ENCODE results near the gene GDPD1. TPM values are rescaled to one million over a fixed set of nuclear protein-coding genes. Genes with fewer than 3 reads are reported as not detected.

GDPD1 gene
- polyA plus RNA-seq, 1 donor from 2014 or later, result 40.1 TPM

DNA sequence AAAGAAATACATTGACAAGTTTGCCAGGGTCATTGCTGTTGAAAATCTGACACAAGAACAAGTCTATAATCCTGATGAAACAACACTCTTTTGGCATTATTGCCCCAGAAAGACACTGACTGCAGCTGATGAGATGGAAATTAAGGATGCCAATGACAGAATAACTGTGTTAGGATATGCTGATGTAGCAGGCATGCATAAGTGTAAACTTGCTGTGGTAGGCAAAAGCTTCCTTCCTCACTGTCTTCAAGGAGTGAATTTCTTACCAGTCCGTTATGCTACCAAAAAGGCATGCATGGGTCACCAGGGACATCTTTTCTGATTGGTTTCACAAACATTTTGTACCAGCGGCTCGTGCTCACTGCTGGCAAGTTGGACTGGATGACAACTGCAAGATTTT is 10.5 kb downstream of the GDPD1 start:
- Histone ChIP-seq H4K20me1 (ENCODE audit: insufficient read depth) (no peaks in the 10 kb centered on the region), H3K9me2 (ENCODE audit: insufficient read depth, low read length) (no peaks in the 10 kb centered on the region), H3K27me3 (ENCODE audit: insufficient read depth, low read depth, low read length) (no peaks in the 10 kb centered on the region), H3K4me3 (ENCODE audit: low read length) (no peak overlapping the region), H3K9me3 (ENCODE audit: low read length) (no peaks in the 10 kb centered on the region), H3K36me3 (ENCODE audit: insufficient read depth, low read length) (no peaks in the 10 kb centered on the region), H3K27ac (ENCODE audit: low read length) (no peak overlapping the region), H3K4me2 (ENCODE audit: low read length) (no peak overlapping the region), H3K9ac (ENCODE audit: low read length) (no peak overlapping the region), H2AFZ (ENCODE audit: low read depth, low read length) (no peak overlapping the region), H3K79me2 (replicated peaks; ENCODE audit: insufficient read depth, low read length) (peaks cover 11% of the 10 kb centered on the region), H3F3A (ENCODE audit: insufficient read depth, low read length, poor library complexity, severe bottlenecking) (no peaks in the 10 kb centered on the region)
- no peak for TF ChIP-seq EP300 (conservative IDR thresholded peaks at IDR 0.05; ENCODE audit: poor library complexity, severe bottlenecking)
- TF ChIP-seq, protein P1, sequence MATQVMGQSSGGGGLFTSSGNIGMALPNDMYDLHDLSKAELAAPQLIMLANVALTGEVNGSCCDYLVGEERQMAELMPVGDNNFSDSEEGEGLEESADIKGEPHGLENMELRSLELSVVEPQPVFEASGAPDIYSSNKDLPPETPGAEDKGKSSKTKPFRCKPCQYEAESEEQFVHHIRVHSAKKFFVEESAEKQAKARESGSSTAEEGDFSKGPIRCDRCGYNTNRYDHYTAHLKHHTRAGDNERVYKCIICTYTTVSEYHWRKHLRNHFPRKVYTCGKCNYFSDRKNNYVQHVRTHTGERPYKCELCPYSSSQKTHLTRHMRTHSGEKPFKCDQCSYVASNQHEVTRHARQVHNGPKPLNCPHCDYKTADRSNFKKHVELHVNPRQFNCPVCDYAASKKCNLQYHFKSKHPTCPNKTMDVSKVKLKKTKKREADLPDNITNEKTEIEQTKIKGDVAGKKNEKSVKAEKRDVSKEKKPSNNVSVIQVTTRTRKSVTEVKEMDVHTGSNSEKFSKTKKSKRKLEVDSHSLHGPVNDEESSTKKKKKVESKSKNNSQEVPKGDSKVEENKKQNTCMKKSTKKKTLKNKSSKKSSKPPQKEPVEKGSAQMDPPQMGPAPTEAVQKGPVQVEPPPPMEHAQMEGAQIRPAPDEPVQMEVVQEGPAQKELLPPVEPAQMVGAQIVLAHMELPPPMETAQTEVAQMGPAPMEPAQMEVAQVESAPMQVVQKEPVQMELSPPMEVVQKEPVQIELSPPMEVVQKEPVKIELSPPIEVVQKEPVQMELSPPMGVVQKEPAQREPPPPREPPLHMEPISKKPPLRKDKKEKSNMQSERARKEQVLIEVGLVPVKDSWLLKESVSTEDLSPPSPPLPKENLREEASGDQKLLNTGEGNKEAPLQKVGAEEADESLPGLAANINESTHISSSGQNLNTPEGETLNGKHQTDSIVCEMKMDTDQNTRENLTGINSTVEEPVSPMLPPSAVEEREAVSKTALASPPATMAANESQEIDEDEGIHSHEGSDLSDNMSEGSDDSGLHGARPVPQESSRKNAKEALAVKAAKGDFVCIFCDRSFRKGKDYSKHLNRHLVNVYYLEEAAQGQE (IDR thresholded peaks at IDR 0.05; ENCODE audit: borderline replicate concordance), result no peak
- TF ChIP-seq POLR2AphosphoS5 (IDR thresholded peaks at IDR 0.05), result no peak

DNA sequence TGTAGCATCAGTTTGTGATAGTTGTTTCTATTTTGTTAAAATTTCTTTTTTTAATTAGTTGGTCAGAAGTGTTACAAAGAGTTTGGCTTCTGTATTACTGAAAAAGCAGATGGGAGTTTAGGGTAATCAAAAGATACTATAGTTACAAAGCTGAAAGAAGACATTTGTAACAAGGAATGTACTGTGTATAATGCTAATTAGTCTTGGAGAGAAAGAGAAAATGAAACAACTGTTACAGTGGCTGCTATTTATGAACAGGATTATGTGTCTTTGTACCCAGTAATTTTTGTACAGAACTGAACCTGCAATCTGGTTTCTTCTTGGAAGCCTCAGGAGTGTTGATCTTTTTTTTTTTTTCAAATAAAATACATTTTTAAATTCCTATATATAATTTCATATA is 14.3 kb downstream of the GDPD1 start:
- Histone ChIP-seq H3F3A (ENCODE audit: insufficient read depth, low read length, poor library complexity, severe bottlenecking) (no peaks in the 10 kb centered on the region), H3K27ac (ENCODE audit: low read length) (no peak overlapping the region), H3K4me3 (ENCODE audit: low read length) (no peak overlapping the region), H3K9me2 (ENCODE audit: insufficient read depth, low read length) (no peaks in the 10 kb centered on the region), H3K79me2 (replicated peaks; ENCODE audit: insufficient read depth, low read length) (no peaks in the 10 kb centered on the region), H3K9ac (ENCODE audit: low read length) (no peak overlapping the region), H2AFZ (ENCODE audit: low read depth, low read length) (no peak overlapping the region), H3K9me3 (ENCODE audit: low read length) (no peaks in the 10 kb centered on the region), H3K4me2 (ENCODE audit: low read length) (no peak overlapping the region), H3K27me3 (ENCODE audit: insufficient read depth, low read depth, low read length) (no peaks in the 10 kb centered on the region), H3K36me3 (ENCODE audit: insufficient read depth, low read length) (no peaks in the 10 kb centered on the region), H4K20me1 (ENCODE audit: insufficient read depth) (no peaks in the 10 kb centered on the region)
- TF ChIP-seq POLR2AphosphoS5 (IDR thresholded peaks at IDR 0.05) (no peak), MXI1 (conservative IDR thresholded peaks at IDR 0.05; ENCODE audit: poor library complexity, severe bottlenecking) (no peak), RAD21 (conservative IDR thresholded peaks at IDR 0.05) (no peak), EZH2 (IDR thresholded peaks at IDR 0.05; ENCODE audit: borderline replicate concordance, insufficient read depth, low read length, poor library complexity, severe bottlenecking) (no peak), TAF1 (IDR thresholded peaks at IDR 0.05; ENCODE audit: low read depth) (no peak), EP300 (conservative IDR thresholded peaks at IDR 0.05; ENCODE audit: poor library complexity, severe bottlenecking) (no peak)
- TF ChIP-seq, protein P2, sequence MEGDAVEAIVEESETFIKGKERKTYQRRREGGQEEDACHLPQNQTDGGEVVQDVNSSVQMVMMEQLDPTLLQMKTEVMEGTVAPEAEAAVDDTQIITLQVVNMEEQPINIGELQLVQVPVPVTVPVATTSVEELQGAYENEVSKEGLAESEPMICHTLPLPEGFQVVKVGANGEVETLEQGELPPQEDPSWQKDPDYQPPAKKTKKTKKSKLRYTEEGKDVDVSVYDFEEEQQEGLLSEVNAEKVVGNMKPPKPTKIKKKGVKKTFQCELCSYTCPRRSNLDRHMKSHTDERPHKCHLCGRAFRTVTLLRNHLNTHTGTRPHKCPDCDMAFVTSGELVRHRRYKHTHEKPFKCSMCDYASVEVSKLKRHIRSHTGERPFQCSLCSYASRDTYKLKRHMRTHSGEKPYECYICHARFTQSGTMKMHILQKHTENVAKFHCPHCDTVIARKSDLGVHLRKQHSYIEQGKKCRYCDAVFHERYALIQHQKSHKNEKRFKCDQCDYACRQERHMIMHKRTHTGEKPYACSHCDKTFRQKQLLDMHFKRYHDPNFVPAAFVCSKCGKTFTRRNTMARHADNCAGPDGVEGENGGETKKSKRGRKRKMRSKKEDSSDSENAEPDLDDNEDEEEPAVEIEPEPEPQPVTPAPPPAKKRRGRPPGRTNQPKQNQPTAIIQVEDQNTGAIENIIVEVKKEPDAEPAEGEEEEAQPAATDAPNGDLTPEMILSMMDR (IDR thresholded peaks at IDR 0.05; ENCODE audit: poor library complexity, severe bottlenecking), result no peak
- TF ChIP-seq, protein P1 (IDR thresholded peaks at IDR 0.05; ENCODE audit: borderline replicate concordance), result no peak

All from neural cell (in vitro differentiated cells).